Spleen (tissue), 11 donors: Measurements from ENCODE around the gene LPAR5. TPM values are rescaled to one million over a fixed set of nuclear protein-coding genes. Genes with fewer than 3 reads are reported as not detected.

Source experiments
- DNase-seq: peaks from one replicate; pipeline ENCODE4 v3.0.0-alpha.2; 2020
- H3K27ac ChIP-seq, 8 donors: fragments of 200-600 bp; sonication (generic) in 7 of 8; 1 replicate in 4 of 8; 2 replicates in 4 of 8; pipeline versions ENCODE4 v1.5.0 to v1.8.0; 2016 to 2021; ENCODE audit warnings: inconsistent platforms in 4 of 8, mild to moderate bottlenecking in 4 of 8, moderate library complexity in 1 of 8
- H3K27me3 ChIP-seq, 7 donors: fragments of 200-600 bp; sonication (generic) in 6 of 7; replicated peaks in 1 of 7; 1 replicate in 4 of 7; 2 replicates in 3 of 7; pipeline versions ENCODE4 v1.5.0 to v1.8.0; 2016 to 2021; ENCODE audit warnings: inconsistent platforms in 3 of 7, mild to moderate bottlenecking in 1 of 7
- H3K36me3 ChIP-seq, 6 donors: fragments of 200-600 bp; sonication (generic) in 5 of 6; 1 replicate in 4 of 6; 2 replicates in 2 of 6; pipeline versions ENCODE4 v1.5.0 to v1.8.0; 2016 to 2021; ENCODE audit warnings: inconsistent platforms in 2 of 6
- H3K4me1 ChIP-seq, 6 donors: fragments of 200-600 bp; sonication (generic) in 5 of 6; 1 replicate in 3 of 6; 2 replicates in 3 of 6; pipeline versions ENCODE4 v1.5.0 to v1.8.0; 2016 to 2021; ENCODE audit warnings: inconsistent platforms in 3 of 6
- H3K4me3 ChIP-seq, 8 donors: fragments of 200-600 bp; sonication (generic) in 7 of 8; 1 replicate in 4 of 8; 2 replicates in 4 of 8; pipeline versions ENCODE4 v1.5.0 to v1.8.0; 2016 to 2021; ENCODE audit warnings: inconsistent platforms in 4 of 8, mild to moderate bottlenecking in 4 of 8, moderate library complexity in 2 of 8
- H3K9me3 ChIP-seq, 8 donors: fragments of 200-600 bp; sonication (generic) in 7 of 8; 1 replicate in 4 of 8; 2 replicates in 4 of 8; pipeline versions ENCODE4 v1.5.0 to v1.8.0; 2016 to 2021; ENCODE audit warnings: inconsistent platforms in 4 of 8
- CTCF ChIP-seq, 11 experiments: fragments of 200-600 bp in 7 of 11; fragments of 450-650 bp in 4 of 11; sonication (generic) in 4 of 11; IDR thresholded peaks in 8 of 11; conservative IDR thresholded peaks in 3 of 11; 1 replicate in 7 of 11; 2 replicates in 4 of 11; pipeline versions ENCODE4 v1.4.0 to v1.8.0; 2016 to 2021; ENCODE audit warnings: antibody characterized with exemption in 11 of 11, inconsistent platforms in 4 of 11, mild to moderate bottlenecking in 1 of 11
- POLR2A ChIP-seq, 3 donors: fragments of 450-650 bp; IDR thresholded peaks; one replicate each; pipeline ENCODE4 v1.5.1; 2017; ENCODE audit warnings: antibody characterized with exemption in 3 of 3, mild to moderate bottlenecking in 1 of 3
- POLR2AphosphoS5 ChIP-seq, 3 donors: sonication (generic); formaldehyde crosslinking; IDR thresholded peaks; one replicate each; pipeline ENCODE4 v1.5.1; 2017; ENCODE audit warnings: antibody characterized with exemption in 3 of 3
- WGBS, 5 donors: extraction: QIAGEN DNeasy Blood & Tissue Kit in 3 of 5; methylation state at CpG; one replicate each; pipeline versions ENCODE4 v1.1.5 to v1.1.7; 2013 to 2018; 5-methylcytosine and 5-hydroxymethylcytosine counted together
- intact Hi-C: fragments of 100-400 bp; cut with DNase I; formaldehyde crosslinking; loops from one replicate; pipeline ENCODE4 v1.15.0; 2023; ENCODE audit warnings: low total_unique reads
- polyA plus RNA-seq, 3 donors: library from polyadenylated mRNA; stranded (reverse); fragments of 200-250 nt; gene quantifications; one replicate each; pipeline ENCODE4 v1.2.1, GENCODE V29; 2013
- total RNA-seq, 7 donors: library from RNA; depleted of rRNA in 3 of 7; stranded (reverse); fragments of >200 nt in 3 of 7; fragmentation: NEBNext Ultra II Directional in 4 of 7; extraction: Animal tissue kit (Norgen Biotek cat#: 25700) in 4 of 7; gene quantifications; one replicate each; pipeline versions ENCODE4 v1.1.0 to v1.2.1, GENCODE V29; 2016 to 2021
- donor health status: healthy with polysubstance abuse.
- donor health status: DM: no; HTN: no; CAD: no; lungs with moderate emphysema.
- donor health status: DM: no; HTN: no; CAD: no.
- donor health status: Bipolar disorder and iron deficiency.
- donor health status: healthy.
- donor health status: DM: no; HTN: no; CAD: no.
- donor health status: DM: yes; HTN: yes; CAD: no.

LPAR5 gene
- total and polyA plus RNA-seq, 10 donors: 10.9 to 26.6 (median 16.0) TPM

DNA sequence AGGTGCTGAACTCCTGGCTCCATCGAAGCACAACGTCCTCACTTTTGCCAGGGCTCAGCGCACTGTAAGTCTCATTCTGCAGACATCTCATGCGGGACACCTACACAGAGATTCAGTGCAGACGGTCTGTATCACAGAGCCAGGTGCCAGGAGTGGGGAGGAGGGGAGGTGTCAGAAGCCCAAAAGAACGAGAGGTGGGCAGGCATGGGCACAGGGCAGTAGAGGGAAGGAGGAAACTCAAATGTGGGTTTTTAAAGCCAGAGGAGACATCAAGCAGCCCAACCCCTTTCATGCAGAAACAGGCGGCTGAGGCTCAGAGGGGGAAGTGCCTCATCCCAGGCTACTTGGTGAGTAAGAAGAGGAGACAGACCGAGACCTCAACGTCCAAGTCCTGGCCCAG, 2.5 kb upstream of the LPAR5 start:
- 44 to 60% (median 49%) methylated on average over 9 of the region's 9 CpGs for WGBS, 5 donors
- H3K9me3 ChIP-seq: peaks cover 0 to 4% (median 0%) of the 10 kb centered on the region in 8 donors
- peaks cover 25 to 85% (median 62%) of the 10 kb centered on the region in 6 donors for H3K4me1 ChIP-seq
- H3K27ac ChIP-seq: peak overlapping the region; percentile 57 to 87 (median 78)
- intact Hi-C loops: no loop called here
- no peaks in the 10 kb centered on the region for H3K36me3 ChIP-seq
- peak; percentile 84 for DNase-seq
- no peaks in the 10 kb centered on the region for H3K27me3 ChIP-seq
- TF ChIP-seq POLR2A (IDR thresholded peaks at IDR 0.05): no peak
- TF ChIP-seq POLR2AphosphoS5 (IDR thresholded peaks at IDR 0.05): peak in 2 of 3 donors; percentile 36 to 40
- H3K4me3 ChIP-seq: peak overlapping the region in 1 of 8 donors; percentile 40

DNA sequence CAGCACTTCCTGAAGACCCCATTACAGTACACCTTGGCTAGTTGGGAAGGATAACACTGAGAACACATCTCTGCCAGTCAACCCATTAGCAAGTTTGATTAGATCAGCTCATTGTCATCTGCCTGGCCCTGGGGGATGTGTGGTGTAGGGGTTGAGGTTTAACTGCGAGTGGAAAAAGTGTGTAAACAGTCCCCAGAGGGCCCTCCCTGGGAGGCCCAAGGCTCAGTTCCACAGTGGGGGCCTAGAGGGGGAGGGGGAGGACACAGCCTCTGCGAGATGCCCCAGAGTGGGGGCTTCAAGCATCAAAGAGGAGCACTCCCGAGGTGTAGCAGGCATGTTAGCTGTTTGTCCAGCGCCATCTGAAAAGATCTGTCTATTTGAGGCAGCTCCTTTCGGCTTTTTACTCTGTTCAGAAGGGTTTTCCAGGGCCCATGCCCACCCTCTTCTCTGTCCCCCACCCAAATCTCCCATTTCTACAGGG, 344 bp downstream of the LPAR5 start:
- peak in 1 of 3 donors; percentile 38 for TF ChIP-seq POLR2AphosphoS5 (IDR thresholded peaks at IDR 0.05)
- TF ChIP-seq POLR2A (IDR thresholded peaks at IDR 0.05): peak in 1 of 3 donors; percentile 52
- TF ChIP-seq CTCF (IDR thresholded peaks at IDR 0.05 in 8 of 11, conservative IDR thresholded peaks at IDR 0.05 in 3 of 11): no peak
- Histone ChIP-seq H3K27ac (peak overlapping the region; percentile 38 to 91 (median 84)), H3K9me3 (no peaks in the 10 kb centered on the region), H3K4me3 (peak overlapping the region; percentile 3 to 71 (median 32)), H3K4me1 (peaks cover 50 to 99% (median 83%) of the 10 kb centered on the region in 6 donors), H3K36me3 (peaks cover 0 to 6% (median 0%) of the 10 kb centered on the region in 6 donors), H3K27me3 (no peaks in the 10 kb centered on the region)
- DNase-seq: peak; percentile 88
- WGBS, 5 donors: 46 to 56% (median 54%) methylated on average over 5 of the region's 5 CpGs
- intact Hi-C loops: no loop called here

DNA sequence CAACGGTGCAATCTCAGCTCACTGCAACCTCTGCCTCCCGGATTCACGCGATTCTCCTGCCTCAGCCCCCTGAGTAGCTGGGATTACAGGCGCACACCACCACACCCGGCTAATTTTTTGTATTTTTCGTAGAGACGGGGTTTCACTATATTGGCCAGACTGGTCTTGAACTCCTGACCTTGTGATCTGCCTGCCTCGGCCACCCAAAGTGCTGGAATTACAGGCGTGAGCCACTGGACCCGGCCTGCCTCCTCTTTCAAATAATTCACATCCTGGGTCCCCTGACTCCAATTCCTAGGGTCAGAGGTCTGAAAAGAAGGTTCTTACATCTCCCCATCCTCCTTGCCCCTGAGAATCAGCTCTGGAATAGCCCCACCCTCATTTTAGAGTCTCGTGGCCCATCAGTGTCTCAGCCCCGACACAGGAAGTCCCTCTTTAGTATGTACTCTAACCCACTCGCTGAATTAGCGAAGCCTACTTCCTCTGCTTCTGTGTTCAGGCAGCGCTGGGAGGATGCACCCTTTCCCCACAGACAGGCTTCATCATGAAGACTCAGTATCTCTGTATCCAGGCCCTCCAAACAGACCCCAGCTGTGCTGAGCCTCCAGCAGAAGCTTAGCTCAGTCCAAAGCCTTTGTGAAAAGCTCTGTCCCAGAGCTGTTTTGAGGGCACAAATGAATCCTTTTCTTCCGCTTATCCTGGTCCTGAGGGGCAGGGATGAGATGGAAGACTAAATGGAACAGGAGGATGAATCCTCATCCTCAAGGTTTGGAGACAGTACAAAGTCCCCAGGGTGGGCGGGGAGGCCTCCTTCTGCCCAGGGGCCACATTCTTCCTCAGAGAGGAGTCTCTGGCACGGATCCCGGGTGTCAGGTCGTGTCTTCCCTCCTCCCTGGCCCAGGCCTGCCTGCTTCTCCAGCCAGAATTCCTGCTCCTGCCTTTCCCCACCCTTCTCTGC, 3.5 kb downstream of the LPAR5 start:
- 45 to 53% (median 49%) methylated on average over 21 of the region's 21 CpGs for WGBS, 5 donors
- TF ChIP-seq POLR2AphosphoS5 (IDR thresholded peaks at IDR 0.05): peak in 2 of 3 donors; percentile 69 to 93
- peak in 1 of 3 donors; percentile 63 for TF ChIP-seq POLR2A (IDR thresholded peaks at IDR 0.05)
- TF ChIP-seq CTCF (IDR thresholded peaks at IDR 0.05 in 8 of 11, conservative IDR thresholded peaks at IDR 0.05 in 3 of 11): no peak
- Histone ChIP-seq H3K4me3 (peak overlapping the region in 6 of 8 donors; percentile 5 to 71 (median 24)), H3K27ac (peak overlapping the region; percentile 78 to 91 (median 88)), H3K27me3 (no peaks in the 10 kb centered on the region), H3K4me1 (peaks cover 28 to 100% (median 78%) of the 10 kb centered on the region in 6 donors), H3K36me3 (peaks cover 0 to 11% (median 0%) of the 10 kb centered on the region in 6 donors), H3K9me3 (no peaks in the 10 kb centered on the region)
- intact Hi-C loops: no loop called here
- DNase-seq: peak; percentile 86

DNA sequence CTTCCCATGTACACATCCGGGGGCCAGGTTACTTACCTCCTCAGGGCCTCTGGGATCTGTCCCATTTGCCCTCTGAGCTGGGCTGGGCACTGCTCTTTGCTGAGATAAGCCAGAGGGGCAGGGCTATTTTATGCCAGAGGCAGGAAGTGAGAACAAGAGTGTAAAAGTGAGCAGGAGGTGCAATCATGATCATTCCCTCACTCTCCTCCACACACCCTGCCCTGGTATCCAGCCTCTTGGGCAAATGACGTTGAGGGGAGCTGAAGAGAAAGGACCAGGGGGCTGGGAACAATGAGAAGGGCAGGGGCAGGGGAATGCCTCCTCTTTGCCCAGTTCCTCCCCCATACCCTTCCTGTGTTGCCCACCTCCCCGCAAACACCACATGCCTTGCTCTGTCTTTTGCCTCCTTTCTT, 4.2 kb downstream of the LPAR5 start:
- DNase-seq: no peak
- WGBS, 5 donors: 51 to 67% (median 64%) methylated on average over 3 of the region's 3 CpGs
- H3K9me3 ChIP-seq: no peaks in the 10 kb centered on the region

More for the DNA sequence above, 4.2 kb downstream of the LPAR5 start:
- Histone ChIP-seq H3K4me3 (peak overlapping the region in 6 of 8 donors; percentile 5 to 71 (median 24)), H3K27ac (peak overlapping the region; percentile 78 to 91 (median 88)), H3K27me3 (no peaks in the 10 kb centered on the region), H3K4me1 (peaks cover 33 to 100% (median 79%) of the 10 kb centered on the region in 6 donors), H3K36me3 (peaks cover 0 to 13% (median 0%) of the 10 kb centered on the region in 6 donors)
- intact Hi-C loops: no loop called here
- no peak for TF ChIP-seq CTCF (IDR thresholded peaks at IDR 0.05 in 8 of 11, conservative IDR thresholded peaks at IDR 0.05 in 3 of 11)
- TF ChIP-seq POLR2A (IDR thresholded peaks at IDR 0.05): peak in 1 of 3 donors; percentile 6
- peak in 2 of 3 donors; percentile 41 to 71 for TF ChIP-seq POLR2AphosphoS5 (IDR thresholded peaks at IDR 0.05)
